ENCODE data around the gene CFAP251. TPM values are rescaled to one million over a fixed set of nuclear protein-coding genes. Genes with fewer than 3 reads are reported as not detected.

The CFAP251 gene
- polyA plus RNA-seq, 1 donor (not counting 4 experiments of a cell fraction or from before 2014, with no cell fraction given) = 74.2 TPM

DNA sequence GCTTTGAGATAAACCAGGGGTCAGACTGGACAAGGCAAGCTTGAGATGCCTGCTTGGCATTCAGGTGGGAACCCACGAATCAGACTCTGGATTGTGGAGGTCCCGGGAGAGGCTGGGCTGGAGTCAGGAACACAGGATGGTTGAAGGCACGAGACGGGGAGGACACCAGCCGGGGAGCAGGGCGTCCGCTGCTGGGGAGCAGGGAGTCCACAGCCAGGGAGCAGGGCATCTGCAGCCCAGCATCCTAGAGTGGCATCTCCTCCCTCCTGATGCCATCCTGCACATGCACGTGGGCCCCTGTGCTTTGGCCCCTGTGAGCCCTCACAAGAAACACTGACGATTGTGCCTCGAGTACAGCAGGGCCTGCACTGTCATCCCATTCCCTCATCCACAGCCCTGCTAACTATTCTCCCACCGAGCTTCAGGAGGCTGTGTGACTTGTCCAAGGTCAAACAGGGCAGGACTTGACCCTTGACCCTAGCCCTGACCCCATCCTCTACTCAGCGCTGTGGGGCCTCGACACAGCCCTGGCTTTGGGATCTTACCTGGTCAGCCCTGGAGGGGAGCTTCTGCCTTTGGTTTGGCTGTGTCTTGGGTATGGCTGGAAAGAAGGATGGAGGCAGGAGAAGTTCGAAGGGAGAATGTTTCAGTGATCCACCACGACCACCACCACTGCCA is 45.1 kb downstream of the CFAP251 start:
- Histone ChIP-seq H3K4me3 (ENCODE audit: control insufficient read depth in 2 of 3, extremely low read depth in 1 of 3, insufficient read depth in 2 of 3, low read depth in 1 of 3, low read length in 3 of 3) (no peak overlapping the region), H3K9me1 (ENCODE audit: control insufficient read depth, extremely low read depth, insufficient read depth, low read length) (no peaks in the 10 kb centered on the region), H3K9ac (ENCODE audit: control insufficient read depth, extremely low read depth, insufficient read depth, low read length) (no peak overlapping the region), H3K79me2 (ENCODE audit: control insufficient read depth, insufficient read depth, low read length) (no peaks in the 10 kb centered on the region), H3K36me3 (ENCODE audit: control insufficient read depth in 2 of 2, extremely low read depth in 1 of 2, insufficient read depth in 2 of 2, low read length in 2 of 2) (peaks cover 38 to 62% of the 10 kb centered on the region in 2 experiments), H3K4me1 (ENCODE audit: control insufficient read depth, extremely low read depth, insufficient read depth, low read length) (peaks cover 16% of the 10 kb centered on the region), H3K27ac (ENCODE audit: control insufficient read depth, insufficient read depth, low read length) (no peak overlapping the region), H3K27me3 (ENCODE audit: control insufficient read depth, extremely low read depth, insufficient read depth, low read length) (no peaks in the 10 kb centered on the region), H2AFZ (ENCODE audit: control insufficient read depth, low read length) (no peak overlapping the region), H3K4me2 (ENCODE audit: control insufficient read depth, extremely low read depth, insufficient read depth, low read depth, low read length) (no peak overlapping the region), H4K20me1 (ENCODE audit: control insufficient read depth, extremely low read depth, insufficient read depth, low read length) (no peaks in the 10 kb centered on the region), H3K9me3 (ENCODE audit: control insufficient read depth, low read depth, low read length) (no peaks in the 10 kb centered on the region)
- no peak for TF ChIP-seq EZH2 (IDR thresholded peaks at IDR 0.05; ENCODE audit: low read length)
- TF ChIP-seq, protein P1, sequence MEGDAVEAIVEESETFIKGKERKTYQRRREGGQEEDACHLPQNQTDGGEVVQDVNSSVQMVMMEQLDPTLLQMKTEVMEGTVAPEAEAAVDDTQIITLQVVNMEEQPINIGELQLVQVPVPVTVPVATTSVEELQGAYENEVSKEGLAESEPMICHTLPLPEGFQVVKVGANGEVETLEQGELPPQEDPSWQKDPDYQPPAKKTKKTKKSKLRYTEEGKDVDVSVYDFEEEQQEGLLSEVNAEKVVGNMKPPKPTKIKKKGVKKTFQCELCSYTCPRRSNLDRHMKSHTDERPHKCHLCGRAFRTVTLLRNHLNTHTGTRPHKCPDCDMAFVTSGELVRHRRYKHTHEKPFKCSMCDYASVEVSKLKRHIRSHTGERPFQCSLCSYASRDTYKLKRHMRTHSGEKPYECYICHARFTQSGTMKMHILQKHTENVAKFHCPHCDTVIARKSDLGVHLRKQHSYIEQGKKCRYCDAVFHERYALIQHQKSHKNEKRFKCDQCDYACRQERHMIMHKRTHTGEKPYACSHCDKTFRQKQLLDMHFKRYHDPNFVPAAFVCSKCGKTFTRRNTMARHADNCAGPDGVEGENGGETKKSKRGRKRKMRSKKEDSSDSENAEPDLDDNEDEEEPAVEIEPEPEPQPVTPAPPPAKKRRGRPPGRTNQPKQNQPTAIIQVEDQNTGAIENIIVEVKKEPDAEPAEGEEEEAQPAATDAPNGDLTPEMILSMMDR (optimal IDR thresholded peaks at IDR 0.05 in 1 of 3, IDR thresholded peaks at IDR 0.05 in 1 of 3, conservative IDR thresholded peaks at IDR 0.05 in 1 of 3; ENCODE audit: extremely low read depth in 1 of 3, insufficient read depth in 2 of 3, low read length in 3 of 3) = no peak
- dilution Hi-C loops (cut with MboI; ENCODE audit: extremely low pct_ligation_motif_present, low sequenced_read_pairs) = no loop called here
- DNase-seq (ENCODE audit: low read depth, low spot score) (no peak), FAIRE-seq (no peak)

DNA sequence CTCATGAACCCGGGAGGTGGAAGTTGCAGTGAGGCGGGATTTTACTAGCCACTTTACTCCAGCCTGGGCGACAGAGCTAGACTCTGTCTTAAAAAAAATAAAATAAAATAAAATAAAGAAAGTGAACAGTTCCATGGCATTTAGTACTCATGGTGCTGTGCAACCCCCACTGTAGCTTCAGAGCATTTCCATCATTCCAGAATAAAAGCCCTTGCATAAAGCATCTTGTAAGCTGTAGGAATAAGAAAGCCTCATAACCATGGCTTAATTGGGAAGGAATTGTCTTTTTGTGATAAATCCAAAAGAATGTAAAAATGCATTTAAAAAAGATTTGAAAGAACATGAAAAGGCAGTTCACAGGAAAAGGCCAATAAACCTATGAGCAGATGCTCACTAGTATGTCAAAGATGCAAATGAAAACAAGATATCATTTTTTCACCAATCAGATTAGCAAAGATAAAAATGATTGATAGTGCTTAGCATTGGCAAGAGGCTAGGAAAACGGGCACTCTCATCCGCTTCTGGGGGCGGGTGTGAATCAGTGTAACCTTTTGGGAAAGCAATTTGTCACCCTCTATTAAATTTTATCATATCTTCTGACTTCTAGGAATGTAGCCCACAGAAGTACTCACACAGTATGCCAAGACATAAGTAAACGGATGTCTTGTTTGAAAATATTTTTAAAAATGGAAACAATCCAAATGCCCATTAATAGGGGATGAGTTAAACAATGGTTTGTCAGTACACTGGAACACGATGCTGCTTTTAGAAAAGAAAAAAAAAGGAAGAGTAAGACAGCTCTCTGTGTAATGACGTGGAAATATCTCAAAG is 46.6 kb downstream of the CFAP251 start:
- TF ChIP-seq EZH2 (IDR thresholded peaks at IDR 0.05; ENCODE audit: low read length) = no peak
- TF ChIP-seq, protein P1 (optimal IDR thresholded peaks at IDR 0.05 in 1 of 3, IDR thresholded peaks at IDR 0.05 in 1 of 3, conservative IDR thresholded peaks at IDR 0.05 in 1 of 3; ENCODE audit: extremely low read depth in 1 of 3, insufficient read depth in 2 of 3, low read length in 3 of 3) = no peak
- H3K27ac ChIP-seq (ENCODE audit: control insufficient read depth, insufficient read depth, low read length) = peak overlapping the region; percentile 40
- no peaks in the 10 kb centered on the region for H4K20me1 ChIP-seq (ENCODE audit: control insufficient read depth, extremely low read depth, insufficient read depth, low read length)
- peaks cover 43 to 63% of the 10 kb centered on the region in 2 experiments for H3K36me3 ChIP-seq (ENCODE audit: control insufficient read depth in 2 of 2, extremely low read depth in 1 of 2, insufficient read depth in 2 of 2, low read length in 2 of 2)
- no peaks in the 10 kb centered on the region for H3K79me2 ChIP-seq (ENCODE audit: control insufficient read depth, insufficient read depth, low read length)
- H3K9ac ChIP-seq (ENCODE audit: control insufficient read depth, extremely low read depth, insufficient read depth, low read length) = no peak overlapping the region
- no peak overlapping the region for H3K4me2 ChIP-seq (ENCODE audit: control insufficient read depth, extremely low read depth, insufficient read depth, low read depth, low read length)
- H3K4me3 ChIP-seq (ENCODE audit: control insufficient read depth in 2 of 3, extremely low read depth in 1 of 3, insufficient read depth in 2 of 3, low read depth in 1 of 3, low read length in 3 of 3) = no peak overlapping the region
- FAIRE-seq = peak; percentile 53
- H2AFZ ChIP-seq (ENCODE audit: control insufficient read depth, low read length) = no peak overlapping the region
- H3K4me1 ChIP-seq (ENCODE audit: control insufficient read depth, extremely low read depth, insufficient read depth, low read length) = peaks cover 16% of the 10 kb centered on the region
- H3K9me3 ChIP-seq (ENCODE audit: control insufficient read depth, low read depth, low read length) = no peaks in the 10 kb centered on the region
- H3K27me3 ChIP-seq (ENCODE audit: control insufficient read depth, extremely low read depth, insufficient read depth, low read length) = no peaks in the 10 kb centered on the region
- dilution Hi-C loops (cut with MboI; ENCODE audit: extremely low pct_ligation_motif_present, low sequenced_read_pairs) = no loop called here
- no peaks in the 10 kb centered on the region for H3K9me1 ChIP-seq (ENCODE audit: control insufficient read depth, extremely low read depth, insufficient read depth, low read length)
- peak; percentile 66 for DNase-seq (ENCODE audit: low read depth, low spot score)
